ENCODE data around the gene CUBN.

CUBN gene

DNA sequence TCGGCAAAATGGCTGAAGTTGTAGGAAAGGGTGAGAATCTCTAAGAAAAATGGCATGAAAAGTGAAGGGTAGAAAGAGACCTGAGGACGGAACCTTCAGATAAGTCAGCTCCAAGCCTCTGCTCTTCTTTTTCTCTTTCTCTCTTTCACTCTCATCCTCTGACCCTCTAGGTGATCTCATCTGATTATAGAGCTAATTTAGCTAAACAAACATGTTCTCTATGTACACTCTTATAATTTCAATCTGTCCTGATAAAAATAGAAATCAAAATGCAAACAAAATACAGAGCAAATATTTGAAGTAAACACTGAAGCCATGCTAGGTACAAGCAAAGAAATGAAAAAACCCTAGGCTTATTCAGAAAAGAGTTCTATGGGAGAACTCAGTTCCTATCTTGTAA, 14.4 kb upstream of the CUBN start:
- no peak overlapping the region for H3K27ac ChIP-seq
- no peaks in the 10 kb centered on the region for H4K20me1 ChIP-seq (ENCODE audit: insufficient read depth)
- TF ChIP-seq, protein P1, sequence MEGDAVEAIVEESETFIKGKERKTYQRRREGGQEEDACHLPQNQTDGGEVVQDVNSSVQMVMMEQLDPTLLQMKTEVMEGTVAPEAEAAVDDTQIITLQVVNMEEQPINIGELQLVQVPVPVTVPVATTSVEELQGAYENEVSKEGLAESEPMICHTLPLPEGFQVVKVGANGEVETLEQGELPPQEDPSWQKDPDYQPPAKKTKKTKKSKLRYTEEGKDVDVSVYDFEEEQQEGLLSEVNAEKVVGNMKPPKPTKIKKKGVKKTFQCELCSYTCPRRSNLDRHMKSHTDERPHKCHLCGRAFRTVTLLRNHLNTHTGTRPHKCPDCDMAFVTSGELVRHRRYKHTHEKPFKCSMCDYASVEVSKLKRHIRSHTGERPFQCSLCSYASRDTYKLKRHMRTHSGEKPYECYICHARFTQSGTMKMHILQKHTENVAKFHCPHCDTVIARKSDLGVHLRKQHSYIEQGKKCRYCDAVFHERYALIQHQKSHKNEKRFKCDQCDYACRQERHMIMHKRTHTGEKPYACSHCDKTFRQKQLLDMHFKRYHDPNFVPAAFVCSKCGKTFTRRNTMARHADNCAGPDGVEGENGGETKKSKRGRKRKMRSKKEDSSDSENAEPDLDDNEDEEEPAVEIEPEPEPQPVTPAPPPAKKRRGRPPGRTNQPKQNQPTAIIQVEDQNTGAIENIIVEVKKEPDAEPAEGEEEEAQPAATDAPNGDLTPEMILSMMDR (conservative IDR thresholded peaks at IDR 0.05; ENCODE audit: low read depth, low read length): no peak
- H3K27me3 ChIP-seq (ENCODE audit: insufficient read depth, low read depth): no peaks in the 10 kb centered on the region
- no peaks in the 10 kb centered on the region for H3K36me3 ChIP-seq (ENCODE audit: insufficient read depth)
- H3K4me1 ChIP-seq (ENCODE audit: low read depth, poor library complexity, severe bottlenecking): peaks cover 9% of the 10 kb centered on the region
- no peak overlapping the region for H3K4me2 ChIP-seq
- no peak overlapping the region for H3K4me3 ChIP-seq (IDR thresholded peaks at IDR 0.05; ENCODE audit: insufficient read depth, low read depth, low read length)
- H3K9ac ChIP-seq: no peak overlapping the region
- H2AFZ ChIP-seq (ENCODE audit: low read depth): no peak overlapping the region
- no peaks in the 10 kb centered on the region for H3K79me2 ChIP-seq (ENCODE audit: insufficient read depth, low read depth)

DNA sequence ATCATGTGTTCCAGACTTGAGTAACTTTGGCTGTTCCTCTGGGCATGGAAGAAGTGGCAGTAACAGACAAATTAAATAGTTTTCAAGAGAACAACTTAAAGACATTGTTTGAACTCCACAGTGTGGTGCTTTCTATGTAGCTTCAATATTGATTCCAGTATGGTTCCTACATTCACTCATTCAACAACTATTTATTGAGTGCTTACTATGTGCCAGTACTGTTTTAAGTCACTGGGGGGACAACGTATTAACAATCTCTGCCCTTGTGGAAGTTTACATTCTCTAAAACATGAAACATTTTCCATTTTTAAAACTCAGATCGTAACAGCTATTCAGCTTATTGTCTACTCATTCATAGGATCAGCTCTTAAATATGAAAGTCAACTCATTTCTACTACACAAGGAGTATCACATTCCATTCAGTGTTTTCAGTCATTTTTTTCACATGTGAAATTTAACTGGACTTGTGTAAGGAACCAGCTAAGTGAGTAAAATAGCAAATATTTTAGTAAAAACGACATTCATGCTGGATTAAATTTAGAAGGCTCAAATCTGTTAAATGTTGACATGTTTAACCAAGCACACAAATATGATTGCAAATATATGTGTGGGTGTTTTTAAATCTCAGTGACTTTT, 13.6 kb upstream of the CUBN start:
- TF ChIP-seq, protein P1 (conservative IDR thresholded peaks at IDR 0.05; ENCODE audit: low read depth, low read length): no peak
- no peak overlapping the region for H3K27ac ChIP-seq
- no peaks in the 10 kb centered on the region for H3K27me3 ChIP-seq (ENCODE audit: insufficient read depth, low read depth)
- H3K9ac ChIP-seq: no peak overlapping the region
- no peak overlapping the region for H3K4me3 ChIP-seq (IDR thresholded peaks at IDR 0.05; ENCODE audit: insufficient read depth, low read depth, low read length)
- H3K36me3 ChIP-seq (ENCODE audit: insufficient read depth): no peaks in the 10 kb centered on the region
- H3K4me2 ChIP-seq: no peak overlapping the region
- H2AFZ ChIP-seq (ENCODE audit: low read depth): no peak overlapping the region
- peaks cover 9% of the 10 kb centered on the region for H3K4me1 ChIP-seq (ENCODE audit: low read depth, poor library complexity, severe bottlenecking)
- H4K20me1 ChIP-seq (ENCODE audit: insufficient read depth): no peaks in the 10 kb centered on the region
- H3K79me2 ChIP-seq (ENCODE audit: insufficient read depth, low read depth): no peaks in the 10 kb centered on the region

DNA sequence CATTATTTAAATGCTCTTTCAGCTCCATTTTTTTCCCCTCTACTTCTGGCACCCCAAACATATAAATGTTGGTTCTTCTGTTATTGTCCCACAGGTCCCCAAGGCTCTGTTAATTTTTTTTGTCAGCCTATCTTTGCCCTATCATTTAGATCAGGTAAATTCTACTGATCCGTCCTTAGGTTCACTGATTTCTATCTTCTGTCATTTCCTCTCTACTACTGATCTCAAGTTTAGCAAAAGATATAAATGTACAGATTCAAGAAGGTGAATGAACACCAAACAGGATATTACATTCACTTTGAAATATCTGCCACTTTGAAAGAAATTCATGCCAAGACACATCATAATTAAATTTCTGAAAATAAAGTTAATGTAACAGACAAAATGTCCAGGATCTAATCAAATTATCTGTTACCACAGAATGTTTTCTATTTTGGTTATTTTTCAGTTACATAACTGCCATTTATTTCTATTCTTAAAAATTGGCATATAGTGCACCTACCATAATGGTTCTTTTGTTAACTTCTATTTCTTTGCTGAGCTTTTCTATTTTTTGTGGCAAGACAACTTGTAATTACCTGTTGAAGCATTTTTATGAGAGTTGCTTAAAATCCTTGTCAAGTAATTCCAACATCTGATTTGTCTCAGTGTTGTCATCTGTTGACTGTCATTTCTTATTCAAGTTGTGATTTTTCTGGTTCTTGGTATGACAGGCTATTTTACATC, 12.1 kb upstream of the CUBN start:
- Histone ChIP-seq H3K27me3 (ENCODE audit: insufficient read depth, low read depth) (no peaks in the 10 kb centered on the region), H3K36me3 (ENCODE audit: insufficient read depth) (no peaks in the 10 kb centered on the region), H3K4me3 (IDR thresholded peaks at IDR 0.05; ENCODE audit: insufficient read depth, low read depth, low read length) (no peak overlapping the region), H3K9ac (no peak overlapping the region), H4K20me1 (ENCODE audit: insufficient read depth) (no peaks in the 10 kb centered on the region), H3K79me2 (ENCODE audit: insufficient read depth, low read depth) (no peaks in the 10 kb centered on the region), H2AFZ (ENCODE audit: low read depth) (no peak overlapping the region), H3K4me2 (no peak overlapping the region), H3K4me1 (ENCODE audit: low read depth, poor library complexity, severe bottlenecking) (peaks cover 9% of the 10 kb centered on the region), H3K27ac (no peak overlapping the region)
- TF ChIP-seq, protein P1 (conservative IDR thresholded peaks at IDR 0.05; ENCODE audit: low read depth, low read length): no peak

DNA sequence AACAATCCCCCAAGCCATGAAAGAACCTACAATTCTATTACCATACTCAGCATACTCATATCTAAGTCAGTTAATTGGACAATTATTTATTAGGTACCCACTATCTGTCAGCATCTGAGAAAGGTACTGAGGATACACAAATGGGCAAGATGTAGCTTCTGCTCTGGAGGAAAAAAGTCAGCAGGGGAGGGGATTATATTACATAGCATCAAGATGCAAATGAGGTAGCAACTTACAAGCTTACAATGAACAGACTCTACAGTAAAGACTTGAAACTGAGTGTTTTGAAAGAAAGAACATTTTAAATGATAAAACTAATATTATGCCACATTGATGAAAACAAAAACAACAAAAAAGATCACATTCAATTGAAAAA, 10.8 kb upstream of the CUBN start:
- Histone ChIP-seq H3K27ac (no peak overlapping the region), H3K79me2 (ENCODE audit: insufficient read depth, low read depth) (no peaks in the 10 kb centered on the region)
- TF ChIP-seq, protein P1 (conservative IDR thresholded peaks at IDR 0.05; ENCODE audit: low read depth, low read length): no peak

More for the DNA sequence above, 10.8 kb upstream of the CUBN start:
- no peak overlapping the region for H3K9ac ChIP-seq
- H4K20me1 ChIP-seq (ENCODE audit: insufficient read depth): no peaks in the 10 kb centered on the region
- H3K27me3 ChIP-seq (ENCODE audit: insufficient read depth, low read depth): no peaks in the 10 kb centered on the region
- peaks cover 9% of the 10 kb centered on the region for H3K4me1 ChIP-seq (ENCODE audit: low read depth, poor library complexity, severe bottlenecking)
- H3K4me3 ChIP-seq (IDR thresholded peaks at IDR 0.05; ENCODE audit: insufficient read depth, low read depth, low read length): no peak overlapping the region
- H2AFZ ChIP-seq (ENCODE audit: low read depth): no peak overlapping the region
- H3K36me3 ChIP-seq (ENCODE audit: insufficient read depth): no peaks in the 10 kb centered on the region
- no peak overlapping the region for H3K4me2 ChIP-seq
